ENCODE results near the gene PKDREJ.

- TF ChIP-seq ZNF384 (IDR thresholded peaks at IDR 0.05), result no peak
- TF ChIP-seq FOXM1 (IDR thresholded peaks at IDR 0.05; ENCODE audit: borderline replicate concordance), result no peak
- no peak for TF ChIP-seq ELF4 (IDR thresholded peaks at IDR 0.05)
- TF ChIP-seq CTBP1 (IDR thresholded peaks at IDR 0.05; ENCODE audit: borderline replicate concordance), result no peak
- TF ChIP-seq SP1 (IDR thresholded peaks at IDR 0.05), result no peak
- no peak for TF ChIP-seq NFRKB (IDR thresholded peaks at IDR 0.05)
- TF ChIP-seq FOXA1 (IDR thresholded peaks at IDR 0.05), result no peak
- no peak for TF ChIP-seq TARDBP (IDR thresholded peaks at IDR 0.05)
- TF ChIP-seq BHLHE40 (IDR thresholded peaks at IDR 0.05; ENCODE audit: borderline replicate concordance), result no peak
Observed at GRCh38 chr22:46246178-46246577, 17.0 kb downstream of the PKDREJ start.

Data from HEK293T (cell line).